ENCODE results near the gene SHFL.

Gene SHFL

GRCh38 chr19:10115392-10116084, 29.4 kb downstream of the SHFL start:
- H3K27me3 ChIP-seq (ENCODE audit: control insufficient read depth, insufficient read depth, low read length) = no peaks in the 10 kb centered on the region
- no peaks in the 10 kb centered on the region for H3K9me3 ChIP-seq (ENCODE audit: control insufficient read depth, insufficient read depth, low read length)
- WGBS (ENCODE audit: insufficient coverage, insufficient read length) = no CpG with 5 or more reads among the region's 45 CpGs
- peaks cover 3% of the 10 kb centered on the region; the same call in 1 of the 2 replicates for H3K4me1 ChIP-seq (ENCODE audit: control insufficient read depth, insufficient read depth, low read length)
- H3K36me3 ChIP-seq (ENCODE audit: control insufficient read depth, insufficient read depth, low read length) = peaks cover 33% of the 10 kb centered on the region
- DNase-seq (ENCODE audit: low read depth, low spot score) = no peak
- no peak overlapping the region for H3K27ac ChIP-seq (ENCODE audit: low read length)
- H3K4me3 ChIP-seq (ENCODE audit: low read length) = no peak overlapping the region

GRCh38 chr19:10116085-10116865, 30.2 kb downstream of the SHFL start:
- no peak overlapping the region for H3K27ac ChIP-seq (ENCODE audit: low read length)
- no CpG with 5 or more reads among the region's 35 CpGs for WGBS (ENCODE audit: insufficient coverage, insufficient read length)
- no peak overlapping the region for H3K4me3 ChIP-seq (ENCODE audit: low read length)
- no peak for DNase-seq (ENCODE audit: low read depth, low spot score)
- no peaks in the 10 kb centered on the region for H3K9me3 ChIP-seq (ENCODE audit: control insufficient read depth, insufficient read depth, low read length)
- peaks cover 3% of the 10 kb centered on the region; the same call in 1 of the 2 replicates for H3K4me1 ChIP-seq (ENCODE audit: control insufficient read depth, insufficient read depth, low read length)
- no peaks in the 10 kb centered on the region for H3K27me3 ChIP-seq (ENCODE audit: control insufficient read depth, insufficient read depth, low read length)
- H3K36me3 ChIP-seq (ENCODE audit: control insufficient read depth, insufficient read depth, low read length) = peaks cover 29% of the 10 kb centered on the region

- Histone ChIP-seq H3K9me3 (ENCODE audit: control insufficient read depth, insufficient read depth, low read length) (no peaks in the 10 kb centered on the region), H3K36me3 (ENCODE audit: control insufficient read depth, insufficient read depth, low read length) (peaks cover 25% of the 10 kb centered on the region), H3K27ac (ENCODE audit: low read length) (no peak overlapping the region), H3K4me3 (ENCODE audit: low read length) (no peak overlapping the region), H3K4me1 (ENCODE audit: control insufficient read depth, insufficient read depth, low read length) (peaks cover 3% of the 10 kb centered on the region; the same call in 1 of the 2 replicates), H3K27me3 (ENCODE audit: control insufficient read depth, insufficient read depth, low read length) (no peaks in the 10 kb centered on the region)
- DNase-seq (ENCODE audit: low read depth, low spot score) = no peak
- WGBS (ENCODE audit: insufficient coverage, insufficient read length) = no CpG with 5 or more reads among the region's 21 CpGs
Measured at GRCh38 chr19:10116866-10117616, 30.9 kb downstream of the SHFL start.

DNA sequence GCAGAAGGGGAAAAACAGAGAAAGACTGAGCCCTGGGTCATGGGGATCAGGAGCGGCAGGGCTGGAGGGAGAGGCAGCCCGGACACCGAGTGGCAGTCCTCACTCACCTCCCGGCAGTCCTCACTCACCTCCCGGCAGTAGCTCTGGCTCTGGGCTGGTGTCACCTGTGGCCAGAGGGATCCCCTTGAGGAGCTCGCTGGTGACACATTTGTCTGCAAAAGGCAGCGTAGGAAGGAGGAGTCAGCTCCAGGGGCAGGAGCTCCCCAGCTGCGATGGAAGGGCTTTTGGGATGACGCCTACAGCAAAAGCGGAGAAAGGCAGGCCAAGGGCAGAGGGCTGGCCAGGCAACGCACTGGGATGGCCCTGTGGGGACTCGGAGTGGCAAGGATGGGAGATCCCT, 32.8 kb downstream of the SHFL start:
- Histone ChIP-seq H3K36me3 (ENCODE audit: control insufficient read depth, insufficient read depth, low read length) (peaks cover 25% of the 10 kb centered on the region), H3K27ac (ENCODE audit: low read length) (no peak overlapping the region), H3K4me3 (ENCODE audit: low read length) (peak overlapping the region; percentile 85), H3K4me1 (ENCODE audit: control insufficient read depth, insufficient read depth, low read length) (peaks cover 3% of the 10 kb centered on the region; the same call in 1 of the 2 replicates), H3K9me3 (ENCODE audit: control insufficient read depth, insufficient read depth, low read length) (no peaks in the 10 kb centered on the region), H3K27me3 (ENCODE audit: control insufficient read depth, insufficient read depth, low read length) (no peaks in the 10 kb centered on the region)
- WGBS (ENCODE audit: insufficient coverage, insufficient read length) = no CpG with 5 or more reads among the region's 12 CpGs
- DNase-seq (ENCODE audit: low read depth, low spot score) = no peak

DNA sequence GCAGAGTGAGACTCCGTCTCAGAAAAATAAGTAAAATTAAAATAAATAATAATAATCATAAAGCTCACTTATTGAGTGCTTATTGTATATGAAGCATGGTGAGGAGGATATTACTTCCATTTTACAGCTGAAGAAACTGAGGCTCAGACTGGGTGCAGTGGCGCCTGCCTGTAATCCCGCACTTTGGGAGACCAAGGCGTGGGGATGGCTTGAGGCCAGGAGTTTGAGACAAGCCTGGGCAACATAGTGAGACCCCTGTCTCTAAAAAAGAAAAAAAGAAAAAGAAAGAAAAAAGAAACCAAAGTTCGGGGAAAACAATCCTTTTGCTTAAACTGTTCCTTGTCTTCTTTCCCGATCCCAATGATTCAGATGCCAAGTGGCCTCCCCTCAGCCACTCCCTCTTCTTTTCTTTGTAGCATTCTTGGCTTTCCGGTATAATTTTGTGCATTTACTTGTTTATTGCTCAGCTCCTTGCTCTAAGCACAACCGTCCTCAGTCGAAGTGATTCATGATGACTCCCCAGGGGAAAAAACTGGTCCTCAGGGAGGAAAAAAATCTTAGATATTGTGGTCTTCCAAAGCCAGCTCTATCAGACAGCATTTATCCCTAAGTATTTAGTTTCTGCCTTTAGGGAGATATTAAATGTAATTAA, 34.5 kb downstream of the SHFL start:
- WGBS (ENCODE audit: insufficient coverage, insufficient read length) = no CpG with 5 or more reads among the region's 9 CpGs

GRCh38 chr19:10122045-10122444, 35.9 kb downstream of the SHFL start:
- Histone ChIP-seq H3K4me3 (ENCODE audit: low read length) (no peak overlapping the region), H3K9me3 (ENCODE audit: control insufficient read depth, insufficient read depth, low read length) (no peaks in the 10 kb centered on the region), H3K4me1 (ENCODE audit: control insufficient read depth, insufficient read depth, low read length) (peaks cover 3% of the 10 kb centered on the region; the same call in 1 of the 2 replicates), H3K27ac (ENCODE audit: low read length) (no peak overlapping the region), H3K27me3 (ENCODE audit: control insufficient read depth, insufficient read depth, low read length) (no peaks in the 10 kb centered on the region), H3K36me3 (ENCODE audit: control insufficient read depth, insufficient read depth, low read length) (peaks cover 6% of the 10 kb centered on the region)
- no peak for DNase-seq (ENCODE audit: low read depth, low spot score)
- WGBS (ENCODE audit: insufficient coverage, insufficient read length) = no CpG with 5 or more reads among the region's 6 CpGs

More for the DNA sequence above, 34.5 kb downstream of the SHFL start:
- no peak overlapping the region for H3K27ac ChIP-seq (ENCODE audit: low read length)
- no peaks in the 10 kb centered on the region for H3K9me3 ChIP-seq (ENCODE audit: control insufficient read depth, insufficient read depth, low read length)
- H3K27me3 ChIP-seq (ENCODE audit: control insufficient read depth, insufficient read depth, low read length) = no peaks in the 10 kb centered on the region
- H3K36me3 ChIP-seq (ENCODE audit: control insufficient read depth, insufficient read depth, low read length) = peaks cover 19% of the 10 kb centered on the region
- H3K4me1 ChIP-seq (ENCODE audit: control insufficient read depth, insufficient read depth, low read length) = peaks cover 3% of the 10 kb centered on the region; the same call in 1 of the 2 replicates
- no peak overlapping the region for H3K4me3 ChIP-seq (ENCODE audit: low read length)
- no peak for DNase-seq (ENCODE audit: low read depth, low spot score)

DNA sequence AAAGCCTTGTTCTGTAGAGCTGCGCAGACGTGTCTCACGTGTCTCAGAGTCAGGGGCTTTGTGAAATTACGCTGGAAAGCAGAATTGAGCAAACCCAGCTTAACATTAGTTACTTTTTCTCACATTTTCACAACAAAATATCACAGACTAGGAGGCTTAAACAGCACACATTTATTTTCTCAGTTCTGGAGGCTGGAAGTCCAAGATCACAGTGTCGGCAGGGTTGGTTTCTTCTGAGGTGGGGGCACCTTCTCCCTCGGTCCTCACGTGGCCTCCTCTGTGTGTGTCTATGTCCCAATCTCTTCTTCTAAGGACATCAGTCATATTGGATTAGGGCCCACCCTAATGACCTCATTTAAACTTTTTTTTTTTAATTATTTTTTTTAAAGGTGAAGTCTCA, 38.3 kb downstream of the SHFL start:
- Histone ChIP-seq H3K36me3 (ENCODE audit: control insufficient read depth, insufficient read depth, low read length) (no peaks in the 10 kb centered on the region), H3K4me1 (ENCODE audit: control insufficient read depth, insufficient read depth, low read length) (no peaks in the 10 kb centered on the region), H3K9me3 (ENCODE audit: control insufficient read depth, insufficient read depth, low read length) (no peaks in the 10 kb centered on the region), H3K27ac (ENCODE audit: low read length) (no peak overlapping the region), H3K4me3 (ENCODE audit: low read length) (no peak overlapping the region), H3K27me3 (ENCODE audit: control insufficient read depth, insufficient read depth, low read length) (no peaks in the 10 kb centered on the region)
- no peak for DNase-seq (ENCODE audit: low read depth, low spot score)
- WGBS (ENCODE audit: insufficient coverage, insufficient read length) = no CpG with 5 or more reads among the region's 7 CpGs

DNA sequence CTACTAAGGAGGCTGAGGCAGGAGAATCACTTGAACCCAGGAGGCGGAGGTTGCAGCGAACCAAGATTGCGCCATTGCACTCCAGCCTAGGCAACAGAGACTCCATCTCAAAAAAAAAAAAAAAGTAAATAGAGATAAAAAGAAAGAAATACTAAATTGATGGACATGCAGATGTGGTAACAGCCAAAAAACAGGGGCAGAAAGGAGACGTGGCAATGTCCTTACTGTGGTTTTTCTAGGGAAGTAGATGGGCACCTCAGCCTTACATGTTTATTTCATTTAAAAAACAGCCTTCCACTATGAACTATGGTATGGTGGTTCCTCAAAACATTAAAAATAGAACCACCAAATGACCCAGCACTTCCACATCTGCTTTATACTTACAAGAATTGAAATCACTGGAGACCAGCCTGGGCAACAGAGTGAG, 40.1 kb downstream of the SHFL start:
- H3K36me3 ChIP-seq (ENCODE audit: control insufficient read depth, insufficient read depth, low read length) = no peaks in the 10 kb centered on the region
- H3K9me3 ChIP-seq (ENCODE audit: control insufficient read depth, insufficient read depth, low read length) = no peaks in the 10 kb centered on the region
- no peaks in the 10 kb centered on the region for H3K27me3 ChIP-seq (ENCODE audit: control insufficient read depth, insufficient read depth, low read length)
- H3K27ac ChIP-seq (ENCODE audit: low read length) = no peak overlapping the region
- no CpG with 5 or more reads among the region's 4 CpGs for WGBS (ENCODE audit: insufficient coverage, insufficient read length)
- DNase-seq (ENCODE audit: low read depth, low spot score) = no peak
- H3K4me1 ChIP-seq (ENCODE audit: control insufficient read depth, insufficient read depth, low read length) = no peaks in the 10 kb centered on the region
- H3K4me3 ChIP-seq (ENCODE audit: low read length) = no peak overlapping the region

GRCh38 chr19:10132905-10133304, 46.8 kb downstream of the SHFL start:
- no peak for DNase-seq (ENCODE audit: low read depth, low spot score)
- Histone ChIP-seq H3K27ac (ENCODE audit: low read length) (no peak overlapping the region), H3K36me3 (ENCODE audit: control insufficient read depth, insufficient read depth, low read length) (peaks cover 42% of the 10 kb centered on the region), H3K27me3 (ENCODE audit: control insufficient read depth, insufficient read depth, low read length) (no peaks in the 10 kb centered on the region), H3K4me1 (ENCODE audit: control insufficient read depth, insufficient read depth, low read length) (no peaks in the 10 kb centered on the region), H3K9me3 (ENCODE audit: control insufficient read depth, insufficient read depth, low read length) (no peaks in the 10 kb centered on the region), H3K4me3 (ENCODE audit: low read length) (no peak overlapping the region)
- WGBS (ENCODE audit: insufficient coverage, insufficient read length) = no CpG with 5 or more reads among the region's 7 CpGs

GRCh38 chr19:10133596-10133995, 47.5 kb downstream of the SHFL start:
- WGBS (ENCODE audit: insufficient coverage, insufficient read length) = no CpG with 5 or more reads among the region's 11 CpGs
- DNase-seq (ENCODE audit: low read depth, low spot score) = no peak
- H3K27me3 ChIP-seq (ENCODE audit: control insufficient read depth, insufficient read depth, low read length) = no peaks in the 10 kb centered on the region
- peaks cover 49% of the 10 kb centered on the region for H3K36me3 ChIP-seq (ENCODE audit: control insufficient read depth, insufficient read depth, low read length)
- H3K9me3 ChIP-seq (ENCODE audit: control insufficient read depth, insufficient read depth, low read length) = no peaks in the 10 kb centered on the region
- H3K4me1 ChIP-seq (ENCODE audit: control insufficient read depth, insufficient read depth, low read length) = no peaks in the 10 kb centered on the region
- no peak overlapping the region for H3K4me3 ChIP-seq (ENCODE audit: low read length)
- no peak overlapping the region for H3K27ac ChIP-seq (ENCODE audit: low read length)
